ENCODE measurements around the gene OR4K2.

Gene OR4K2

GRCh38 chr14:19917955-19918518, 43.1 kb downstream of the OR4K2 start:
- Mint-ChIP-seq H3K27me3 (no peaks in the 10 kb centered on the region), H3K27ac (no peak overlapping the region), H3K36me3 (no peaks in the 10 kb centered on the region), H3K4me1 (no peaks in the 10 kb centered on the region), H3K9me3 (no peaks in the 10 kb centered on the region), H3K4me3 (no peak overlapping the region)
- ATAC-seq = no peak

DNA sequence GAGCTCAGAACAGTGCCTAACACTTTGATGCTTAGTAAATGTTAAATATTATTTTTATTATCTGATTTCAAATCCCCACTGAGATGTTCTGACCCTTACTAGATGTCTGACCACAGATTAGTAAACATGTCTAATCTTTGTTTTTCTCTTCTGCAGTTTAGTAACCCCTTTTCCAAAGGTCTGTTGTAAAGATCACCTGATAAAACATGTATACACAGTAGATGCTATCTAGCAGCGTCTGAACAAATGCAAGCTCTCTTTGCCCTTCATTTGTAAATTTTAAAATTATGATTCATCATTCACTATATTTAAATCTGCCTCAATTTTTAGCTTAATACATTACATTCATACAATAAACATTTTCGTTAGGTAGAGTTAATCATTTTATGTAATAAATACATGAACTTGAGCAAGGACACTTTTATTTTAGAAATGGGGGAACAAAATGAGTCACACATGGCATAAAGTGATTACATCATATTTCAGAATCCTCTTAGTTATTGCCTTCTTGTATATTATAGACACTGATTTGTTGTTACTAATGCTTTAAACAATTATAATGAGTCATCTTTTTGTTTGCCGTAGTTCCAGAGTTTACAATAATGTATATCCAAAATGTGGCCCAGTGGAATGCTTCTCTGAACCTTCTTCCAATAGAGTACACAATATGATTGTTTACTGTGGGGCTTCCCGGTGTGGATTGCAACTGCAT, 43.8 kb downstream of the OR4K2 start:
- Mint-ChIP-seq H3K4me3 (no peak overlapping the region), H3K27me3 (no peaks in the 10 kb centered on the region), H3K36me3 (no peaks in the 10 kb centered on the region), H3K4me1 (no peaks in the 10 kb centered on the region), H3K9me3 (no peaks in the 10 kb centered on the region), H3K27ac (no peak overlapping the region)
- no peak for ATAC-seq

GRCh38 chr14:19920021-19920657, 45.2 kb downstream of the OR4K2 start, which contains the start of gene OR4K5:
Gene OR4K5, plus strand, starts transcription at chr14:19920607. Its CDS starts 0 bp downstream, at chr14:19920607.
- no peaks in the 10 kb centered on the region for H3K36me3 Mint-ChIP-seq
- no peak within 1 kb of the TSS for H3K27ac Mint-ChIP-seq
- H3K27me3 Mint-ChIP-seq = no peaks in the 10 kb centered on the region
- ATAC-seq = no peak
- H3K4me1 Mint-ChIP-seq = no peaks in the 10 kb centered on the region
- H3K9me3 Mint-ChIP-seq = no peaks in the 10 kb centered on the region
- H3K4me3 Mint-ChIP-seq = no peak within 1 kb of the TSS

GRCh38 chr14:19930617-19931016, 55.7 kb downstream of the OR4K2 start, which contains the start of gene OR4K1:
Gene OR4K1, plus strand, starts transcription at chr14:19930917. Its CDS starts 4,750 bp downstream, at chr14:19935667.
- no peak for ATAC-seq
- Mint-ChIP-seq H3K36me3 (no peaks in the 10 kb centered on the region), H3K27me3 (no peaks in the 10 kb centered on the region), H3K9me3 (peaks cover 2% of the 10 kb centered on the region), H3K4me1 (no peaks in the 10 kb centered on the region), H3K4me3 (no peak within 1 kb of the TSS), H3K27ac (no peak within 1 kb of the TSS)
